NCI-H1105 (cell line): ENCODE data around the gene STK38L.

Experiments used
- DNase-seq: peaks from one replicate; lab custom pipeline; 2025; lab: John Stamatoyannopoulos, UW

The STK38L gene

GRCh38 chr12:27316947-27317346 is 72.9 kb downstream of the STK38L start:
- DNase-seq = no peak

DNA sequence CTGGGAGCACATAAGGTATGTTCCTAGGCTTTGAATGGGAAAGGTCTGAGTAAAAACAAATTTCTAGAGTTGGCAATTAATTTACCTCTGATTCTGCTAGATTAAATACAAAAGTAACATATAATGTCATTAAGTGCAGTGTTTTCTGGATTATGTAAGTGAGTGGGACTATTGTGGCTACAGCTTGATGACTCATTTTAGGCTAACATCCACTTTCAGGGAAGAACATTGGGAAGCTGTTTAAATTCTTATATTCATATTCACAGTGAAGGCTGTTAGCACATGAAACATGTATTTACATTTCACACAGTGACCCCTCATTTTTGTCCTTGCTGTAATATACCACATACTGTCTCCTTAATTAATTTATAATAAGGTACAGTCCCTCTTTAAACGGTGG is 75.3 kb downstream of the STK38L start:
- no peak for DNase-seq

DNA sequence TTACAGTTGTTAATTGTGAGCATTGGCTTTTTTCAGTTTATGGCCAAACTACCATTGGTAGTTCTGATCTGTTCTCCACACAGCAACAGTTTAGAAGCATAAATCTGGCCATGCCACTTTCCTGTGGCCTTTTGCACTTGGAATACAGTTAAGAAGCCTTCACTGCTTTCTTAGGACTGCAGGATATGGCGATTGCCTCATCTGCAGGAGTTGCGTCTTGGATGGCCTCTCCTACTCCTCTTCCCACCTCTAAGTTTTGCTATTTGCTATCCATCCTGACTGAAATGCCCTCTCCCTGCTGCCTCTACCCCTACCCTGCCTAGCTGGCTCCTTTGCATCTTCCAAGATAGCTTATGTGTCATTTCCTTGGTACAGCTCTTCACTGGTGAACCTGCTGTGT is 75.8 kb downstream of the STK38L start:
- DNase-seq = no peak

DNA sequence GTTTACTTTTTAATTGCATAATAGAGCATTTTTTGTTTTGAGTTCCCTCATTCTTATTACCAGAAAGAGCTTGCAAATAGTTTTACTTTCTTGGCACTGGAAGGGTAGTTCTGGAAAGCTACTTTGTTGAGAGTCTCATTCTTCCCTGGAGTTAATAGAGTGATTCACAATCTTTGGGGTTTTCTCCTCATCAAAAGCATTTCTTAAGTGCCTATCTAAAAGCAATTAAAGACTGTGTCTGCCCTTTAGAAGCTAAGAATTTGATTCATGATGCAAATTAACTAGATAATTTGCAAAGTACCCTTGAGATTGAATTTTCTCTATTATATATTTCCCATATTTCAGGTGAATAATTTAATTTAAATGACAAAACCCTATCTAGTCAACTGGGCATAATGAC is 80.4 kb downstream of the STK38L start:
- no peak for DNase-seq

- DNase-seq = no peak
Measured at GRCh38 chr12:27330846-27331245, 86.8 kb downstream of the STK38L start.

DNA sequence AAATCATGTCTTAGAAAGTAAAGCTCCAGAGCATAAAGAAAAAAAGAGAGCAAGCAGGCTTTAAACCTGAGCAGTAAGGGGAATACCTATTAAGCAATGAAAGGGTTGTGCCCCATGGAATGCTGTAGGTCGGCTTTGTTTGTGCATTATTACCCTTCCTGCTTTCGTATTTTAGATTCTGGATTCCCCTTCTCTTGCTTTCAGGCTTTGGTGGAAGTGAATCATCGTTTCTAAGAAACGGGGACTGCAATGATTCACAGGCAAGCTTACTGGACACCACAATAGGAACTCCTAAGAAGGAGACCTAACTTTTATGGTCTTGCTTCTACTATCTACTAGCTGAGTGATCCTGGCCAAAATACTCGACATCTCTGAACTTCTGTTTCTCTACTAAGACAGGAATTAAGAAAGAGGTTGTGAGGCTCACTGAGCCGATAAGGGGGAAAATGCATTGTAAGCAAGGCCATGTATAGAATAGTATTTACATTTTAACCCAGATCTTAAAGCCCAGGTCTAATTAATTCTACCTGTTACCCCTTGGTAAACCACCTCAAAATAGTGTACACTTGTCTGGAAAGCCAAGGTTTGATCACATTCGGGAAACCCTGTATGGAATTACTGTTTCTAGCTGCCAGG is 87.3 kb downstream of the STK38L start:
- DNase-seq = no peak

- DNase-seq = no peak
Measured at GRCh38 chr12:27331927-27332324, 87.8 kb downstream of the STK38L start.

- no peak for DNase-seq
Measured at GRCh38 chr12:27332407-27332713, 88.3 kb downstream of the STK38L start.

GRCh38 chr12:27332714-27333402 is 88.8 kb downstream of the STK38L start, which contains the start of gene BMAL2:
TSS of gene BMAL2 (plus strand) at chr12:27332836. CDS start at chr12:27333073, 237 bp downstream.
- peak; percentile 57 for DNase-seq

DNA sequence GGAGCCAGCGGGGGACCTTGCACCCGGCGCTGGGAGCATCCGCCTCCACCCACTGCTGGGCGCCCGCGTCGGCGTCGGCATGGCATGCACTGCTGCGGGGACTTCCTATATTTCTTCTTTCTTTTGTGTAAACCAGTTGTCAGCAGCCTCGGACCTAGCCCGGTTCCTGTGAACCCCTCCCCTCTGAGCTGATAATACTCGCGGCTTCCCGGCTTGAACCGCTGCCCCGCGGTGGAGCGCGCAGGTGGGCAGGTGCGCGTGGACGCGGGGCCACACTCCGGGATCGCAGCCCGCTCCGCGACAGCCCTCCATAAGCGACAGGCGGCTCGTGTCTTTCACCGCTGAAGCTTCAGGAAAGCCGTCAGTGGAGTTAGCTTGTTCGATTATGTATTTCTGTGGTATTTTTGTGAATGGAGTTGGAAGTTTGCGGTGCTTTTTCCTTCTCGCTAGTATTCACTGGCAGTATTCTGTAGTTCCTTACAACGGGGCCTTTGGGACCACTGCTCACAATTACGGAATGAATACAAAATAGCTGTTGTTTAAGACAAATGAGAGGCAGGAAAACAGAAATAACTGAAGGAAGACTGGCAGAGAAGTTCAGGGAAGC is 89.4 kb downstream of the STK38L start:
- DNase-seq = peak; percentile 30

DNA sequence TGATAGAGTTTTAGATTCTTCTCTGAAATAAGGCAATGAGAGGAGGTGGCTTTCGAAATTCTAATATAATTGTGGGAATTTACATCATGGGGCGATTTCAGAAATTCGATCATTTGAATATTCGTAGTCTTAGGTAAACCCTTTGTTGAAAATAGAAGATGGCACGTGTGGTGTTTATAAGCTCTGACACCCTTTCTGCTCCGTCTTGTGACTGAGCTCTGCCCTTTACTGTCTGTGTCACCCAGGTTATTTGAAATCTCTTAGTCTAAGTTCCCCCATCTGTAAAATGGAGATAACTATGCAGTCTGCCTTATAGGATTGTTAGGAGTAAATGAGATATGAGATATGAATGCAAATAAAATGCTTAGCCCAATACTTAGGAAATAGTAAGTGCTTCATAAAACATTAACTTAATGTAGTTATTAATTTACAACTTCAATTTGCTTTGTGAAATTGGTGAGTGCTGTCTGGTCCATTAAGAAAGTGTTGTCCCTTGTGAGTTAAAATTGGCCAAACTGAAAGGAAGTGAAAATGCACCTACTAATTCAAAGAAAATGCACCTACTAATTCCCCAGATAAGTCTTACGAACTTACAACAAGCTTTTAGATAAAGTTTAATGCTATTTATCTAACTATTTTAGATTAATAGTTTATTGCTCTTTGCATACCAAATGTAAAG is 90.1 kb downstream of the STK38L start:
- no peak for DNase-seq

DNA sequence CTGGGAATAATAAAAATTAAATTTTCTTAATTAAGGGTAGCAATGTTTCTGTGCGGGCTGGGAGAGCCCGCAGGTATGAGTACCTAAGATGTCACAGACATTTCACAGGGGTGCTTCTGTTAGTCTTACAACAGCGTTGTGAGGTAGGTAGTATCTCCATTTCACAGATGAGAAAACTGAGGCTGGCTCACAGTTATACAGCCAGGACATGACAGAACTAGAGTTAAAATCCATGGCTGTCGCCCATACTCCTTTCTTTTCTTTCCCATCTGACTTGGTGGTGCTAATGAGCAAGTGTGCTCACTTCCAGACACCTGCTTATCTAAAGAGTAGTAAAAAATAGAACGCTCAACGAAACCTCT is 90.6 kb downstream of the STK38L start:
- no peak for DNase-seq

DNA sequence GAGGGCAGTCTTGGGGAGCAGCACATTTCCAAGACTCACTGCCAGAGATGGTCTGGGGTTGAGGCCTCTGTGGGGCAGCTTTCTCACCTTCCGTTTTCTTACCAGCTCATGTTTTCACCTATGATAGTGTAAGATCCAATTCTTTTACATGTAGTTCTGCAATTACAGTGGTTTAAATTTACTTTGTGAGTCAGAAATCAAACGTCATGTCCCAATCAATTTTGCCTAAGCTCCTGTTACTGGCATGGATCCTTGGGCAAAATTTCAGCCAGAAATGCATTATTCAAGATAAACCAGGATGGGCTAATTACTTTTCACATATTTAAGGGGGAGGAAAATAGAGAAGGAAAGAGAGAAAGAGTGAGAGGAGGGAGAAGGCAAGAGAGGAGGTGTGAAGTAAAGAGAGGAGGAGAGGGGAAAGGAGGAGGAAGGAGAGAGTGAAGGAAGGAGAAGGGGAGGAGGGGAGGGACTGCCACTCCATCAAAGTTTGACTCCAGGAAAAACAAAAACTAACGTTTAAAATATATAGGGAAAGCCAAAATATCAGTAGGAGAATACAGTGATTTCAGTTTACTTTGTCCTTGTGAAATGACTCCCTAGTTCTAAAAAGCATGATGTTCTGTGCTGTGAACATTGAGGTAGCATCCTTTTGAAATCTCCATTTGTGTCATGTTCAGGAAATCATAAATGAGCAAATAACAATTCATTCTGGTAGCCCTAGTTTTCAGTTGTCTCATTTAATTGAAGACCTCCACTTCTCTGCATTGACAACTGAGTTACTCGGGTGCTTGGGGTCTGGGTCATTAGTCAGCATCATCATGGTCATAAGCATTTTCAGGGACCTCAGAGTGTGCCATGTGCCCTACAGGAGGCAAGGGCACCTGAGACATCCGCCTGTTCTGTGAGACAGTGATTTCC is 91.5 kb downstream of the STK38L start:
- no peak for DNase-seq

DNA sequence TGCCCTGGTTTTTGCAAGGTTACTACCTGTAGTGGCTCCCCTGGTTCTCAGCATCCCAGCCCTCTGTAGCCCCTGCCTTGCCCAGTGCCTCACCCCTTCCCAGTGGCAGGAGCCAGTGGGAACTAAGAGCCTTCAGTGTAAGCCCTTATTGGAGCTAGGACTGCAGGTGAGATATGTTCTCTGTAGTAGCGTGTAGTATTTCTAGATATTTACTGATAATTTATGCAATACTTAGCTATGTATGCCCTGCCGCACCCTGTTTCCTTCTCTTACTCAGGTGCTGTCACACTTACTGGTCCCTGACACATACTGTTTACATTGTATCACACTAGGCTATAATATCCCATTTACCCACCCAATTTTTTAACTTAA is 92.2 kb downstream of the STK38L start:
- no peak for DNase-seq

DNA sequence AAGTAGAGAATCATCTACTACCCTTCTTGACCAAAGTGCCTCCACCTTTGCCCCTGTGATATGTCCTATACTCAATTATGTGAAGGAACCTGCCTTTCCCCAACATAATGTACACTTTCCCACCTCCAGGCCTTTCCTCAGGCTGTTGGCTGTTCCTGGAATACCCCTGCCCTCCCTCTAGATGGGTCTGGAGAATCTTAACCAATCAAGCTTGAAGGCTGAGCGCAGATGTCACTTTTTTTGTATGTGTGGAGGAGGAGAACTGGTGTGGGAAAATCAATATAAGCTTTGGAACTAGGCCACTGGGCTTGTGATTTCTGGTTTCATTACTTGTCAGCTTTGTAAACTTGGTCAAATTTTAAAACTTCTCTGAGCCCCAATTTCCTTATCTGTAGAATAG is 93.3 kb downstream of the STK38L start:
- DNase-seq = no peak

DNA sequence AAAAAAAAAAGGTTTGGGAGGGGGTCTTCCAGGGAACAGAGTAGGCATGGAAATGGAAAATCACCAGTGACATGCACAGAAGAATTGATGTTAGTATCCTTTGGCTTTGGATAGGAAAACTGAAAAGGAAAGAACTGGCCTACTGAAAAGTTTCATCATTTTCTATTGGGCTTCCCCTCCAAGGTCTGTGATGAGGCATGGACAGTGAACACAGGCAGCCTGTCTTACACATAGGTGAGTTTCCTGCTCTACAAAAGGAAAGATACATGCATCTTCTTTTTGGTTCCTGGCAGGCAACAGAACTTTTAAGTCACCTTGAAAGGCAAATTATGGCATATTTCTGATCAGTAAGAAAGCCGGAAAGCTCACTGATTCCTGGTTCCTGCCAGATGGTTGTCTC is 94.4 kb downstream of the STK38L start:
- no peak for DNase-seq

- no peak for DNase-seq
Measured at GRCh38 chr12:27340971-27341370, 96.9 kb downstream of the STK38L start.

GRCh38 chr12:27342536-27342935 is 98.5 kb downstream of the STK38L start:
- no peak for DNase-seq

- DNase-seq = no peak
Measured at GRCh38 chr12:27343255-27344000, 99.3 kb downstream of the STK38L start.

DNA sequence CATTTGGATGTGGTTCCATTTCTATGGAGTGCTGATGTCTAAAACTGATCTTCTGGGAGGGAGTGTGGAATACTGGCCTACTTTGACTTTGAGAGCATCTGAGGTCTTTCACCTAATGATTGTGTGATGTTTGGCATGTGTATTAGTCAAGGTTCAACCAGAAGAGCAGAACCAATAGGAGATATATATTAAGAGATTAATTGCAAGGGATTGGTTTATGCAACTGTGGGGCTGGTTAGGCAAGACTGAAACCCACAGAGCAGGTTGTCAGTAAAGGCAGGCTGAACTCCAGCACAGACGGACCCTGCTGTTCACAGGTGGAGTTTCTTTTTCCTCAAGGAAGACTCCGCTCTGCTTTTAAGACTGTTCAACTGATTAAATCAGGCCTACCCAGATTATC is 100.2 kb downstream of the STK38L start:
- DNase-seq = no peak

GRCh38 chr12:27344760-27345159 is 100.7 kb downstream of the STK38L start:
- DNase-seq = no peak
